Posterior cingulate gyrus (tissue), 11 donors: Measurements from ENCODE around the gene ZBTB17.
"Not testable (repeated sequence)": the region's sequence is repeated elsewhere in the genome, so short reads cannot be mapped to it uniquely, and the experiment has no call there.

Experiments
- DNase-seq, 10 donors: peaks; one replicate each; pipeline versions ENCODE4 v3.0.0 to v3.0.0-alpha.2; 2020 to 2021; ENCODE audit warnings: mixed read lengths in 3 of 10
- intact Hi-C: fragments of 100-400 bp; cut with DNase I; formaldehyde crosslinking; loops from one replicate; pipeline ENCODE4 v1.15.1; 2023

The ZBTB17 gene

DNA sequence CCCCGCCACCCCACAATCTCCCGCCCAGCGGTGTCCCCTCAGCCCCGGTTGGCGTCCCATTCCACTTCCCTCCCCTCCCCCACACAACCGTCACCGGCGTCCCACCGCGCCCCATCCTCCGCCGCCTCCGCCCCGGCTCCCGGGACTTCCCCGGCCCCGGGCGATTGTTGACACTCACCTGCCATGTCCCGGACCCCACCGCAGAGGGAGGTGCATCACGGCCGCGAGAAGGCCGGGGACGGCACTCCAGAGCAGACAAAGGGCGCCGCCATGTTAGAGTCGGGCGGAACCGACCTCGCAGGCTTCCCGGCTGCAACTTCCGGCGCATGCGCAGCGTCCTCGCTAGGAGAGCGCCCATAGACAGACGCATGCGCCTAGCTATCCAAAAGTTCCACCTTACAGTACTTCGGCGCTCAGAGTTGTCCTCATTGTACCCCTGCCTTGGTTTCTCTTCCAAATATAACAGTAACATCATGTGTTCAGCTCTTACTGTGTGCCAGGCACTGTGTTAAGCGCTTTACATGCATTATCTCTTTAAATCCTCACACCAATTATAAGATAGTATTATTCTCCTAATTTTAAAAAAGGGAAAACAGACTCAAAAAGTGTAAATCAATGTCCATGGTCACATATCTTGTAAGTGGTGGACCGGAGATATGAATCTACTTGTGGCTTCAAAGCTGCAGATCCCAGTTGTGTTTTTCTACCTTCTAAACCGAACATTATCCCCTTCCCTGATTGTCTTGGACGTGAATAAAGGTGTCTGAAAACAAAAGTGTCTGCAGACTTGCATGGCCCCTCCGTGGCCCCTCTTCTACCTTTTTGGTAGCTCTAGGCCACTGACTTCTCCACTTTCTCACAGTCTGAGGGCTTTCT, at the start of gene ZBTB17:
Gene ZBTB17 (minus strand): TSS at position 297 of the 876 bp plus-strand sequence. CDS start 27,606 bp downstream, outside the sequence.
- peak; percentile 80 to 98 (median 88) for DNase-seq
- intact Hi-C loops, result loop anchor here (10.0 kb wide), 1 partner anchor 141 kb away; no protein-coding TSS in a partner anchor

DNA sequence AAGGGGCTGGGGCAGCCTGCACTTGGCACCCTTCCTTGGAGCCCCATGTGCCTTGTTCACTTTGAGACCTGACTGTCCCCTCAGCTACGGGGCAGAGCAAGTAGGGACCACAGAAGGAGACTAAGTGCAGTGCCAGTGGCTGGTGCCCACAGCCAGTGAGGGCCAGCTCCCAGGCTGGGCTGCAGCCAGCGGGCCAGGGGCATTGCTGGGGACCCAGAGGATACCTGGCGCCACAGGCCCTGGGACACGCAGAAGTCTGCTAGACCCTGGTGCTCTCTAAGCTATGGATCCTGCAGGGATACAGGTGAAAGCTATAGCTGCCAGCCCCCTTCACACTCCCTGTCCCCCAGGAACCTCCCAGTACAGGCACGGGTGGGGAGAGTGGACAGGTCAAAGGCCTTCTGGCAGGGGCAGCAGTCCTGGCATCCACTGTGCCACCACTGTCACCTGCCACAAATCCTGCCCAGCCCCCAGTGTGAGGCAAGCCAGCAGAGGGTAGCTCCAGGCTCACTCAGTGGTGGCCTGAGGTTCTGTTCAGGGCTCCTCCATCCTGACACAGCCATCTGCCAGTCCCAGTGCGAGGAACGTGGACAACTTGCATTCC, 47.3 kb upstream of the ZBTB17 start:
- DNase-seq, result peak in 1 of 10 donors; percentile 72
- intact Hi-C loops, result no loop called here

DNA sequence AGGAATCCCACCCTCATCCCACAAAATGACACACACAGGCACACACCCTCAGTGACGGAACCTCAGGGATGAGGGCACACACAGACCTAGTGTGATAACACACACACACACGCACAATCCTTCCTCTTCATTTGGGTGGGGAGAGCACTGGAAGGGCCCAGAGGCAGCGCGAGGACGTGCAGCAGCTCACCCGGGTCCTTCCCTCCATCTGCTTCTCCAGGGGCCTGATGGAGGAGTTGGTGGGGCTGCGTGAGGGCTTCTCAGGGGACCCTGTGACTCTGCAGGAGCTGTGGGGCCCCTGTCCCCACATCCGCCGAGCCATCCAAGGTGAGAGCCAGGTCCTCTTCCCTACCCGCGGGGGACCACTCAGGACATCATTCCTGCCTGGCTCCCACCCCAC, 46.5 kb upstream of the ZBTB17 start:
- peak in 1 of 10 donors; percentile 61 for DNase-seq
- intact Hi-C loops, result no loop called here

DNA sequence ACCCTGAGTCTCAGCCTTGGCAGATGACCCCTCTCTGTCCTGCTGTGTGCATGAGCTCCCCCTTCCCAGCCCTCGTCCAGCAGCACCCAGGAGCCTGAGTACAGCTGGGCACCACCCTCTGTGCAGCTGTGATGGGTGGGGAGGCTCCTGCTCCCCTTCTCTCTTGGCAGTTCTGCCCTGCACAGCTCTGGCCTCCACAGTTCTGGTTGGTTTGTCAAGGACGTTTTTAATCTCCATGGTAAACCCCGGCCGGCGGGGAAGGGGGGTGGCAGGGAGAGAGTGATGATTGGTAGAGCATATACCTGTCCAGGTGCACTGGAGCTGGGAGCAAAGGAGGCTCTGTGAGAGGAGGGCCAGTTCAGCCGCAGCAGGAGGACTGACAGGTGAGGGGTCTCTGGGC, 45.8 kb upstream of the ZBTB17 start, which contains the start of gene CLCNKA:
Gene CLCNKA (plus strand): TSS at position 356 of the 400 bp plus-strand sequence. CDS start 584 bp downstream, outside the sequence.
- intact Hi-C loops, result no loop called here
- DNase-seq, result peak in 1 of 10 donors; percentile 84

DNA sequence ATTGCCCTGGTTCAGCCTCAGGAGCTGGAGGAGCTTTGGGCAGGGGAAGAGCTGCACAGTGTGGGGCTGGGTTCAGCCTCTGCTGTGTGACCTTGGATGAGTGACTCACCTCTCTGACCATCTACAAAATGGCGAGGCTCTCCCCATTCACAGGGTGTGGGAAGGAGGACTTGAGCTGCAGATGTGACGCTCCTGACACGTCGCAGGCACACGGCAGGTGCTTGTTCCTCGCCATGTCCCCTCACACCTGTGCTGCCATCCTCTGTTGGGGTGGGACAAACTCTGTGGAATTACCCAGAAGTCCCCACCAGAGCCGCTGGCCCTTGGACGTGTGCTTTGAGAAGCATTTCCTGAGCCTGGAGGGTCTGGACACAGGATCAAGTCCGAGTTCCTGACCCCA, 45.0 kb upstream of the ZBTB17 start:
- DNase-seq, intact Hi-C loops: not testable (repeated sequence)

DNA sequence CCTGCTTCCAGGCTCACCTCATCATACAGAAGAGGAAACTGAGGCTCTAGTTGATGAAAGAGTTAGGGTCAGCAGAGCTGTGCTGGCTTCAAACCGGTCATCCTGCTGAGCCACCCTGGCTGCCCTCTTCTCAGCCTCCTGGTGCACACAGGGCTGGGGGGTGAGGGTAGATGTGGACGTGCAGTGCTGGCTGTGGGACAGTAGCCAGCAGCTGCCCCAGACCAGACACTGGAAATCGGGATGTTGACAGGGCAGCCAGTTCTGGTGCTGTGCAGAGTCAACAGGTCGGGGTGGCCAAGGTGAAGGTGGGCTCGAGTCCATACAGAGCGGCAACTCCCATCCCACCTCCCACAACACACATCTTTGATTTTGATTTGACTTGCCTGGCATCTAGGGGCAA, 44.4 kb upstream of the ZBTB17 start:
- DNase-seq, result no peak
- intact Hi-C loops, result no loop called here

DNA sequence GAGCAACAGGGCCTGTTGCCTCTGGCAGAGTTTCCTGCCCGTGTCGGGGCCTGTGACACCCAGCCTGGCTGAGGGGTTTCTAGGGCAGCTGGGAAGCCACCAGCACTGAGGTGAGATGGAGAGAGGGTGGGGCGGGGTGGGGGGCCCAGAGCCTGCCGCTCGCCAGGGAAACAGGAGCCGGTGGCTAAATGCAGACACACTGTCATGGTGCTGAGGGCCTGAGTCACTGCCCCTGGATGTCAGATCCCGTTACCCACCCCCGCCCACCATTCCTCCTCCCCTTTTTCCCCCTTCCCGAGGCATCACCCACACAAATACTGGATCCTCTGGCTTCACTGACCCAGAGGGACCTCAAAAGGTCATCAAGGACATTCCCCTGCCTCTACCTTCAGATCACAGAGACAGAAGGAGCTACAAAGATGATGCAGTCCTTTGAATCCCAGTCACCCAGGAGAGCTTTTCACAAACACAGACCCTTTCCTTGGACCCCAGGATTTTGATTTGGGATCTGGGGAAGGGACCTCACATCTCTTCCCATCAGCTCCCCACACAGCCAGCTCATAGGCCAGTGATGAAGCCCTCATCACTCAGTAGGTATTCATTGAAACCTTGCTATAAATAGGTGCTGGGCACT, 43.9 kb upstream of the ZBTB17 start:
- intact Hi-C loops, result no loop called here
- peak in 2 of 10 donors; percentile 21 to 69 for DNase-seq

DNA sequence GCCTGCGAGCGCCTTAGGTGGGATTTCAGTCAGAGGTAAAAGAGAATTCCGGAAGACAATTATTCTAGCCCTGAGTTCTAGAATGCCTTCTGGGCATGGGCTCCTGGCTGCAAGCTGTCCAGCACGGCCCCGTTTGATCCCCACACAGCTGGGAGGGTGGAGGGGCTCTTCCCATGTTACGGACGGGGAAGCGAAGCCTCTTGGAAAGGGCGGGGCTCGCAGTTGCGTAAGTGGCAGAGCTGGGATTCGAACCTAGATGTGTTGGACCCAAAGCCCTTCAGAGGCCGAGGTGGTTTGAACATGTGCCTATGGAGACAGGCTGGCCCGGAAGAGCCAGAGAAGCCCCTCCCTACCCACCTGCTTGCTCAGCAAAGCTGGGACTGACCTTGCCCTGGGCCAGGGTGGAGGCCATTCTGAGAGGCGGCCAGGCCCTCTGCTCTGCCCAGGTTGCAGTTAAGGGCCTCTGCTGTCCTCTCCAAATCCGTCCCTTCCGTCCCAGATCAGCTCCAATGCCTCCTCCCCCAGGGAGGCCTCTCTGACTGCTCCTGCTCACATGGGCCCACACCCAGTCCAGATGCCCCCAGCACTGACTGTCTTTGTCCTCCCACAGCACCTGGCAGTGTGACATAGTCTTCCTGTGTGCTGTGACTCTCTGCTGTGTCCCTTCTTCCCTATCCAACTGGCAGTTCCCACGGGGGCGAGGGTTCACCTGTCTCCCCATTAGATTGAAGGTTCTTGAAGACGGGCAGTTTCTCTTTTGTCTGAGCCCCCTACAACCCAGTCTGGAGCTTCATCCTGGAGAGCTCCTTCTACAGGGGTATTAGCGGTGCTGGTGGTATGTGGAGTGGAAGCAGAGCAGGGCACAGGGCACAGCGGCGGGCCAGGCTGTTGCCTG, 43.1 kb upstream of the ZBTB17 start:
- intact Hi-C loops, result no loop called here
- no peak for DNase-seq

DNA sequence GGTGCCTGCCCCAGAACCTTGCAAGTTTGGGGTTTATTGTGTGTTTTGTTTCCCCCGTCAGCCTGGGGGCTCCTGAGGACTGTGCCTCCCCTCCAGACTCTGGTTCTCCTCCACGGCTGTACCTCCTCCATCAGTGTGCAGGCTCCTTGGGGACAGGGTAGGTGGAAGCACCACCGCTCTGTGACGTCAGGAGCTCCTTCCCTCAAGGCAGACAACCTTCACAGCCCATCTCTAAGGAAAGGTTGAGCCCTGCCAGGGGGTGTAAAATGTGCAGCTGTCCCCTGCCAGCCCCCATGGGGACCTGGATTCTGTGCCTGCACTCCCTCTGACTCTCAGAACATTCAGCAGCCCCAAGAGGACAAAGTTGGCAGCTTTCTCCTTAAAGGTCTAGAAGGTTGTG, 42.4 kb upstream of the ZBTB17 start:
- intact Hi-C loops, result no loop called here
- no peak for DNase-seq

DNA sequence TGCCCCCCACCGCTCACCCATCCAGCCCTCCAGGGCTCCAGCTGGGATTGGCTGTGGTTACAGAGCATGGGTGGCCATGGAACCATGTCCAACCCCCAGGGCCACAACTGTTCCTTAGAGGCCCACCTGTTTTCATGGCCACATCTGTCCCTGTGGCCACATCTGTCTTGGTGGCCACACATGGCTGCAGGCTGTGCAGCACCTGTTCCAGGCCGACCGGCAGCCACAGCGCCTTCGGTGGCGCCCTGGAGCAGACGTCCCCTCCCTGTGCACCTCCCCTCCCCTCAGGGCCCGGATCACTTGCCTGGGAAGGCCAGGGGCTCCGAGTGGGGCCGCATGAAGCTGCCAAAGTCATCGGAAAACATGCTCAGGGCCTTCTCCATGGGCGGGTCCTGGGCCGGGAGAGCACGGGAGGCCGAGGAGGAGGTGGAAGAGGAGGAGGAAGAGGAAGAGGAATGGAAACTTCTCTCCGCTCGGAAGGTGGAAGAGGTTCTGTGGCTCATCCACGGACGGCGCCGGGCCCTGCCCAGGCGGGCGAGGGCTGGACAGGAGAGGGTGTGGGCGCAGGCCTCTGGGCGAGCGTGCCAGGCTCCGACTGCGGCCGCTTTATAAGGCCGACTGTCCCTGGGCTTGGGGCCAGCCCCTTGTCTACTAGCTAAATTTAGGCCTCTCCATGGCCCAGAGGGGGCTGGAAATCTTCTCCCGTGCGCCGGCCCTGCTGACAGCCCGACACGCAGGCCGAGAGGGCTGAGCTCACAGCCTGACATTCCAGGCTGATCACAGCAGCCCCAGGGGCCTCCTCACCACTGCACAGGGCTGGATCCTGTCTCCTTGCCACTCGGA, 41.8 kb upstream of the ZBTB17 start, which contains the start of gene HSPB7:
Gene HSPB7 (minus strand): TSS at position 583 of the 843 bp plus-strand sequence. CDS start 80 bp downstream, at position 503.
- DNase-seq, result peak in 4 of 10 donors; percentile 34 to 86 (median 68)
- intact Hi-C loops, result no loop called here

DNA sequence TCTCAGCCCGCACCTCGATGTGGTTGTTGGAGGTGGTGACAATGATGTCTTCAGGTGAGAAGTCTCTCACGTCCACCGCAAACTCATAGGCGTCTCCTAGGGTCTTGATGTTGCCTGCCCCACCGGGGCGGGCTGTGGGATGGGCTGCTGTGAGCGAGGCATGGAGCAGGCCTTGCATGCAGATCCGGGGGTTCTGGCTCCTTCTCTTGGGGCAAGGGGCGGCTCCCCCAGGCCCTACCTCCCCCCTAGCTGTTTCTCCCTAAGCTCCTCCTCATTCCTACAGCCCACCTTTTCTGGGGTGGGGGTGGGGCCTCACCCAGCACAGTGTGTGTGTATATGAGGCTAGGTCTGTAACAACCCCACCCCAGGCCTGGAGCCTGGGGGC, 41.2 kb upstream of the ZBTB17 start:
- DNase-seq, result no peak
- intact Hi-C loops, result no loop called here

DNA sequence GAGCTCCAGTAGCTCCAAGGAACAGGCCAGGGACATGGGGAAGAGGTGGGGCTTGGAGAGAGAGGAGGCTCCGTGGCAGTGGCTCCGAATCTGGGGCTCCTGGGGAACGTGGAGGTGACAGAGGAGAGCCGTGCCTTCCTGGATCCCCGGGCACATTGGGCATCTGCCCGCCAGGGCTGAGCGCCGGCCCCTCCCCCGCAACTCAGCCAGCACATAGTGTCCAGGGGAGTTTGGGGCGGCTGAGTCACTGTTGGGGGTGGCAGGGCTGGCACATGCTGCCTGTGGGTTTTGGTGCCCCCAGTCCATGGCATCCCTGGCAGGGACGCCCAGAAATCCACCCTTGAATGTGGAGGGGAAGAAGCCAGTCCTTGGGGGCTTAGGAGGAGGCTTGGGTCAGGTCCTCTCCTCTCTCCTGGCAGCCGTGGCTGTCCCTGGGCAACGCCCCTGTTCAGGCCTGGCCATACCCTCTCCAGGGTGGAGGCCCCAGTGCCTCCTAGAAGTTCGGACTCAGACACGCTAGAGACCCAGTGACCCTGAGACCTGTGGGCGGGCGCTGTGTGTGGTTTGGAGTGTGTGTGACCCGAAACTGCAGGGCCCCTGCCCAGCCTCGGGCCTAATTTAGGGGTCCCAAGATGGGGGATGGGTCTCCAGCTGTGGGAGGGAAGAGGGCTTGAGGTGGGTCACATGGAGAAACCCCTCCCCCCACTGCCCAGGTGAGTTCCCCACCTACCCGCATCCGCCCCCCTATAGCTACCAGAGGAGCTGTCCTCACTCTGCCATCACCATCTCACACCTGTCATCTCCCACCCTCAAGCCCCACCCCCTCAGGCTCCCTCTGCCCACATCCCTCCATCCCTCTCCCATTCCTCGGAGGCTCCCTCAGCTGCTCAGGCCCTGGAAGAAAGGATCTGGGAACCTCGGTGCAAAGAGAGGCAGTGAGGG, 40.3 kb upstream of the ZBTB17 start:
- intact Hi-C loops, result no loop called here
- peak in 1 of 10 donors; percentile 87 for DNase-seq

DNA sequence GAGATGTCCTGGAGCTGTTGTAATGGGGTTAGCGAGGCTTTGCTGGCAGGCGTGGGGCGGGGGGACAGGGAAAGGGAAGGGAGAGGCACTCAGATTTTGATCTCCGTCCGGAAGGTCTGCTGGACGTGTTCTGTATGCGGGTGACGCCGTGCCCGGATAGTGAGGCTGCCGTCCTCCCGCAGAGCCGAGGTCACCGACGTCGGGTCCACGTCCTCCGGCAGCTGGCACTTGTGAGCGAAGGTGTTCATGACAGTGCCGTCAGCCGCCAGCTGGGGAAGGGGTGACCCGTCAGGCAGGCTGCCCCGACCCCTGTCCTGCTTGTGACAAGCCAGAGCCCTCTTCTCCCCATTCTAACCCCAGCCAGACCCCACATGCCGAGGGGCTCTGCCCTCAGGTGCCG, 39.6 kb upstream of the ZBTB17 start:
- DNase-seq, result peak in 1 of 10 donors; percentile 84
- intact Hi-C loops, result no loop called here

DNA sequence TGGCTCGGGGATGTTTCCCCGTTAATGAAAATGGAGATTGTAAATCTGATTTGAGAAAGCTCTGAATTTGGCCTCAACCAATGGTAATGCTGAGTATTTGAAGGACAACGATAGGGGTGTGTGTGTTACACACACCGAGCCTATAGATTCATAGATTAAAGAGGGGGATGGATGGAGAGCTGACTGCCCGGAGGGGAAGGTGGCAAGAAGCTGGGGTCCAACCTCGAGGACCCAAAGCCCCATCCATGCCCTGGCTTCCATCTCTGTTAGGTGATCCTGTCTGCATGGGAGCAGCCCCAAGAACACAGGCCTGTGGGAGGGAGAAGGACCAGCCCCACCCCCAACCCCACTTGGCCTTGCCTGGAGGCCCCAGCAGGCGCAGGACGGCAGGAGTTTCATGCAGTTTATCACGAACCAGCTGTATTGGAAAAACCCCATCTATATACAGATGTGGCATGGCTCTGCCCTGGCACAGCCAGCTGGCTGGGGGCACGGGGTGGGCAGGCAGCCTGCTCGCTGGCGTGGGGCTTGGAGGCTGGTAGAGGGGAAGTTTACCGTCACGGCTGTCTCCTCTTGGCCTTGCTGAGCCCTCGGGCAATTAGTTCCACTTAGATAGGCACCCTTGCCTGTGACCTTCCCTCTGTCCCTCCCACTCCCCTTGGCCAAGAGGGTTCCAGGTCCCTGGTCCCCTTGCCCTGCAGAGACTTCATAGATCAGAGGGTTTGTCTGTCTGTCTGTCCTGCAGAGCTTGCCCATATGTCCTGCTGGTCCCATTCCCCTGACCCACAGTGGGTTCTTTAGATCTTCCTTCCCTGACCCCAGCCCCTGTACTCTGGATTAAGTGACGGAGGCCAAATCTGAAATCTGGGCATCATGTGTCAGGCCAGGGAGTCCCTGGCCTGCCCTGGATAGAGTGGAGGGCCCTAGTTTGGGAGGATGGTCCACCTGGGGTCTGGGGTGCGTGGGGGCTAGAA, 38.9 kb upstream of the ZBTB17 start:
- intact Hi-C loops, result no loop called here
- DNase-seq, result peak in 1 of 10 donors; percentile 71

DNA sequence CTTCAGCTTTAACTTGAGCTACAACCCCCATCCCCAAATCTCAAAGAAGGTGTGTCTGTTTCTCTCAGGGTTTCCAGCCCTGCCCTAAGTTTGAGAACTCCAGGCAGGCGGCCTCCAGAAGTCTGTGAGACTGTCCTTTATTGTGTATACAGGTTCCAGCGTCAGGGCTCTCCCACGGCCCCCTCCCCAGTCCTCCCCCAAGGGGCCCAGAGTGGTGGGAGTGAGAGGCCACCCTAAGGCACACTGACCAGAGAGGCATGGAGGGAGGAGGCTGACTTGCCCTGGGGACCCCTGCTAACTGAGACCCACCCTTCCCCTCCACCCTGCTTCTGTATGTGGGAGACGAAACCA, 38.0 kb upstream of the ZBTB17 start:
- no peak for DNase-seq
- intact Hi-C loops, result no loop called here

DNA sequence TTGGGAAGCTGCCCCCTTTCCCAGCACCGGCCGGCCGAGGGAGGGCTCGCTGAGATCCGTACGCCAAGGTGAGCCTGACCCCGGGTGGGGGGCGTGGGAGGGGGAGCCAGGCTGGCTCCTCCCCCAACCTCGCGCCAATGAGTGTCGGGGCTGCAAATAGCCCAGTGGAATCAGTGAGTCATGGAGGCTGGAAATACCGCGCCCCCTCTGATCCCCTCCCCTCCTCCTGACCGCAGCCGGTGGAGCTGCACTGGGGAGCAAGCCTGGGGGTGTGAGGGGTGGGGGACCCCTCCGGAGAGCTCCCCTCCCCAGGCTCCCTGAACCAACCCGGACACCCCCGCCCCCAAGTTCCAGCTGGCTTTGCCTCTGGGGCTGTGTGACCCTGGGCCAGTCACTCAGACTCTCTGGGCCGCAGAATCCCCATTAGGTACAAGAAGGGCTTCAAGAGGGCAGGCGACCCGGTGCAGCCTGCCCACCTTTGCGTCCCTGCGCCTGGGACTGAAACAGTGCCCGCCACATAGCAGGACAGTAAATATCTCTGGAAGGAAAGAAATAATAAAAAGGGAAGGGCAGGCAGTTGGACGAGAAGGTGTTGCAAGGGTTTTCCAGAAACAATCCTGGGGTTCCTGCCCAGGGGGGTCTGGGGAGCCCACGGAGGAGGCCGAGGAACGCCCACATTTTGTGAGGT, 37.5 kb upstream of the ZBTB17 start:
- intact Hi-C loops, result no loop called here
- peak in 1 of 10 donors; percentile 70 for DNase-seq
